ENCODE results near the gene MRRF. TPM values are rescaled to one million over a fixed set of nuclear protein-coding genes. Genes with fewer than 3 reads are reported as not detected.

The MRRF gene
- total and polyA plus RNA-seq, 2 donors (not counting 3 experiments of a cell fraction or from before 2014, with no cell fraction given), result 27.2 to 36.4 TPM

DNA sequence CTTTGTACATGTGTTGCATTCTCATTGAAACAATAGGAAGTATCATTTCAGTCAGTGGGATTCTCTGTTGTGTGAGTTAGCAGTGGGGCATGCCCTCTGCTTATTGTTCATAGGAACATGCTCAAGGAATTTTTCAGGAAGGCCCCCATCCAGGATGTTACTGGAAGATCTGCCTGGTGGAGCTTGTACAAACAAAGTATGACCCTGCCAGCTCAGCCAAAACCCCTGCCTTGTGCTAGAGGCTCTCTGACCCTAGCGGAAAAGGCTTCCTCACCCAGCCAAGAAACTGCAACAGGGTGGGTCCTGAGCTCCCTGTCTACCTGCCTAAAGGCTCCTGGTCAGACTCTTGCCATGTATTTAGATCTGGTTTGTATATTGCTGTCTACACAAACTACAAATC, 43.2 kb downstream of the MRRF start:
- Histone ChIP-seq H3K36me3 (ENCODE audit: control insufficient read depth in 2 of 2, extremely low read depth in 1 of 2, insufficient read depth in 2 of 2, low read length in 2 of 2) (peaks cover 0 to 2% of the 10 kb centered on the region in 2 experiments), H3K4me2 (ENCODE audit: insufficient read depth, low read length) (peak overlapping the region; percentile 32), H3K4me1 (ENCODE audit: control insufficient read depth, extremely low read depth, insufficient read depth, low read length) (peaks cover 53% of the 10 kb centered on the region), H2AFZ (ENCODE audit: low read depth, low read length) (no peak overlapping the region), H3K27ac (ENCODE audit: insufficient read depth, low read depth, low read length) (peak overlapping the region; percentile 84), H3K9me1 (replicated peaks; ENCODE audit: control insufficient read depth, extremely low read depth, insufficient read depth, low read length) (no peaks in the 10 kb centered on the region), H4K20me1 (replicated peaks; ENCODE audit: control insufficient read depth, extremely low read depth, insufficient read depth, low read length) (no peaks in the 10 kb centered on the region), H3K9me3 (replicated peaks; ENCODE audit: control insufficient read depth, insufficient read depth, low read length) (no peaks in the 10 kb centered on the region), H3K4me3 (replicated peaks in 1 of 3; ENCODE audit: insufficient read depth in 1 of 3, low read depth in 1 of 3, low read length in 3 of 3) (no peak overlapping the region), H3K79me2 (ENCODE audit: control insufficient read depth, insufficient read depth, low read length) (no peaks in the 10 kb centered on the region), H3K9ac (replicated peaks; ENCODE audit: extremely low read depth, insufficient read depth, low read length) (peak overlapping the region; percentile 46), H3K27me3 (ENCODE audit: control insufficient read depth in 2 of 2, insufficient read depth in 2 of 2, low read length in 2 of 2) (no peaks in the 10 kb centered on the region)
- no TSS peak for BruUV-seq (replicated peaks)
- DNase-seq (ENCODE audit: low read depth, low spot score) (peak; percentile 92), FAIRE-seq (peak; percentile 94)
- TF ChIP-seq JUN (IDR thresholded peaks at IDR 0.05; ENCODE audit: borderline replicate concordance, insufficient read depth, insufficient read length, low read depth), result peak; percentile 35
- peak; percentile 52 for TF ChIP-seq GATA2 (IDR thresholded peaks at IDR 0.05; ENCODE audit: insufficient read depth, insufficient read length, low read depth, low read length)
- TF ChIP-seq MYC (IDR thresholded peaks at IDR 0.05; ENCODE audit: low read depth, low read length), result no peak
- TF ChIP-seq POLR2AphosphoS5 (IDR thresholded peaks at IDR 0.05; ENCODE audit: insufficient read depth, low read depth, low read length), result peak; percentile 77
- TF ChIP-seq, protein P1, sequence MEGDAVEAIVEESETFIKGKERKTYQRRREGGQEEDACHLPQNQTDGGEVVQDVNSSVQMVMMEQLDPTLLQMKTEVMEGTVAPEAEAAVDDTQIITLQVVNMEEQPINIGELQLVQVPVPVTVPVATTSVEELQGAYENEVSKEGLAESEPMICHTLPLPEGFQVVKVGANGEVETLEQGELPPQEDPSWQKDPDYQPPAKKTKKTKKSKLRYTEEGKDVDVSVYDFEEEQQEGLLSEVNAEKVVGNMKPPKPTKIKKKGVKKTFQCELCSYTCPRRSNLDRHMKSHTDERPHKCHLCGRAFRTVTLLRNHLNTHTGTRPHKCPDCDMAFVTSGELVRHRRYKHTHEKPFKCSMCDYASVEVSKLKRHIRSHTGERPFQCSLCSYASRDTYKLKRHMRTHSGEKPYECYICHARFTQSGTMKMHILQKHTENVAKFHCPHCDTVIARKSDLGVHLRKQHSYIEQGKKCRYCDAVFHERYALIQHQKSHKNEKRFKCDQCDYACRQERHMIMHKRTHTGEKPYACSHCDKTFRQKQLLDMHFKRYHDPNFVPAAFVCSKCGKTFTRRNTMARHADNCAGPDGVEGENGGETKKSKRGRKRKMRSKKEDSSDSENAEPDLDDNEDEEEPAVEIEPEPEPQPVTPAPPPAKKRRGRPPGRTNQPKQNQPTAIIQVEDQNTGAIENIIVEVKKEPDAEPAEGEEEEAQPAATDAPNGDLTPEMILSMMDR (IDR thresholded peaks at IDR 0.05; ENCODE audit: extremely low read depth in 1 of 2, insufficient read depth in 1 of 2, low read depth in 1 of 2, low read length in 2 of 2), result no peak
- peak; percentile 51 for TF ChIP-seq FOS (IDR thresholded peaks at IDR 0.05; ENCODE audit: borderline replicate concordance, insufficient read depth, low read length)
- no peak for TF ChIP-seq EZH2 (IDR thresholded peaks at IDR 0.05; ENCODE audit: borderline replicate concordance, low read depth, low read length, severe bottlenecking)
- TF ChIP-seq, protein P2, sequence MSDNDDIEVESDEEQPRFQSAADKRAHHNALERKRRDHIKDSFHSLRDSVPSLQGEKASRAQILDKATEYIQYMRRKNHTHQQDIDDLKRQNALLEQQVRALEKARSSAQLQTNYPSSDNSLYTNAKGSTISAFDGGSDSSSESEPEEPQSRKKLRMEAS (IDR thresholded peaks at IDR 0.05; ENCODE audit: insufficient read depth, insufficient read length), result no peak
- no peak for TF ChIP-seq POLR2A (IDR thresholded peaks at IDR 0.05; ENCODE audit: low read depth, low read length)
- POLR2A ChIA-PET, result interaction anchor here (0.7 to 2.0 kb wide), 4 partner anchors 43 to 173 kb away, joined by 3 to 9 read pairs (median 5); partner anchors contain the start of genes MRRF and RBM18
- dilution Hi-C loops (cut with MboI; ENCODE audit: extremely low pct_ligation_motif_present, low sequenced_read_pairs), result no loop called here
- intact Hi-C loops (cut with micrococcal nuclease), result loop anchor here (1.0 to 2.0 kb wide), 7 partner anchors 39 to 509 kb away; partner anchors contain the start of genes MORN5, MRRF, NDUFA8 and RBM18
- CTCF ChIA-PET, result interaction anchor here (0.8 to 3.4 kb wide), 17 partner anchors 13 to 185 kb away, joined by 3 to 25 read pairs (median 4); partner anchors contain the start of genes MRRF and RBM18

Data from endothelial cell of umbilical vein (primary cell).